SU-DHL-6 (cell line): Measurements from ENCODE around the gene POLR2E.
A peak's percentile ranks its signal among the peaks of the same experiment; 100 is the strongest.

Experiments used
- H2AFZ ChIP-seq: fragments of 200-600 bp; sonication (generic); 2 replicates; pipeline ENCODE4 v1.6.1; 2014; ENCODE audit warnings: low read depth, mild to moderate bottlenecking, moderate library complexity, mixed read lengths, antibody characterized with exemption, low read length; ENCODE audit not compliant: severe bottlenecking
- H3F3A ChIP-seq: fragments of 200-600 bp; shearing (Covaris generic); 2 replicates; pipeline ENCODE4 v1.6.0; 2016; ENCODE audit warnings: antibody characterized with exemption, mild to moderate bottlenecking; ENCODE audit not compliant: insufficient read depth
- H3K27ac ChIP-seq: fragments of 200-600 bp; sonication (generic); 2 replicates; pipeline ENCODE4 v1.5.1; 2016; ENCODE audit warnings: low read depth, mild to moderate bottlenecking, low read length, moderate library complexity, mixed read lengths
- H3K27me3 ChIP-seq: fragments of 200-600 bp; sonication (generic), shearing (Covaris generic); 2 replicates; pipeline ENCODE4 v1.6.0; 2014; ENCODE audit warnings: mild to moderate bottlenecking, low read length
- H3K36me3 ChIP-seq: fragments of 200-600 bp; sonication (generic); 2 replicates; pipeline ENCODE4 v1.6.1; 2014; ENCODE audit warnings: mild to moderate bottlenecking, low read length, mixed read lengths
- H3K4me2 ChIP-seq: fragments of 300-600, 200-600 bp; shearing (Covaris generic), sonication (generic); 2 replicates; pipeline ENCODE4 v1.6.0; 2014; ENCODE audit warnings: low read length, low read depth, mild to moderate bottlenecking; ENCODE audit not compliant: poor library complexity, severe bottlenecking
- H3K4me3 ChIP-seq: fragments of 200-600 bp; sonication (generic); 2 replicates; pipeline ENCODE4 v1.5.1; 2014; ENCODE audit warnings: antibody characterized with exemption, low read length, mild to moderate bottlenecking, mixed read lengths; ENCODE audit not compliant: insufficient read depth, poor library complexity, severe bottlenecking
- H3K79me2 ChIP-seq: fragments of 200-600 bp; sonication (generic); 2 replicates; pipeline ENCODE4 v1.6.1; 2014; ENCODE audit warnings: mild to moderate bottlenecking, low read length, moderate library complexity; ENCODE audit not compliant: insufficient read depth
- H3K9ac ChIP-seq: fragments of 200-600 bp; sonication (generic); 2 replicates; pipeline ENCODE4 v1.7.0; 2014; ENCODE audit warnings: mild to moderate bottlenecking, low read length
- H3K9me2 ChIP-seq: fragments of 200-600 bp; sonication (generic); replicated peaks from 2 replicates; pipeline ENCODE4 v1.6.1; 2014; ENCODE audit warnings: low read length; ENCODE audit not compliant: insufficient read depth
- H3K9me3 ChIP-seq: fragments of 200-600 bp; sonication (generic); 2 replicates; pipeline ENCODE4 v1.6.1; 2014; ENCODE audit warnings: low read length, mixed read lengths; ENCODE audit not compliant: insufficient read depth
- H4K20me1 ChIP-seq: fragments of 200-600 bp; sonication (generic); 2 replicates; pipeline ENCODE4 v1.6.1; 2014; ENCODE audit warnings: low read depth, mild to moderate bottlenecking, antibody characterized with exemption, low read length, moderate library complexity, mixed read lengths
- CTCF ChIP-seq: fragments of 200-600 bp; sonication (generic); IDR thresholded peaks from one replicate; pipeline ENCODE4 v1.5.1; 2017; ENCODE audit warnings: antibody characterized with exemption, mild to moderate bottlenecking, low read length, moderate library complexity; ENCODE audit not compliant: insufficient read depth, poor library complexity, severe bottlenecking
- EZH2phosphoT487 ChIP-seq: fragments of 200-600 bp; sonication (generic), shearing (Covaris generic); conservative IDR thresholded peaks from 2 replicates; pipeline ENCODE4 v1.6.1; 2018; ENCODE audit warnings: mild to moderate bottlenecking, antibody characterized with exemption, low read length, moderate library complexity, mixed read lengths

POLR2E gene

GRCh38 chr19:1070931-1071791 lies 24.0 kb downstream of the POLR2E start:
- Histone ChIP-seq H3K27me3 (no peaks in the 10 kb centered on the region), H4K20me1 (no peaks in the 10 kb centered on the region), H3K27ac (no peak overlapping the region), H3K9ac (no peak overlapping the region), H3K36me3 (peaks cover 6% of the 10 kb centered on the region), H3K4me2 (no peak overlapping the region), H3K79me2 (peaks cover 21% of the 10 kb centered on the region), H2AFZ (no peak overlapping the region), H3K9me2 (no peaks in the 10 kb centered on the region), H3K4me3 (no peak overlapping the region), H3F3A (peaks cover 48% of the 10 kb centered on the region), H3K9me3 (no peaks in the 10 kb centered on the region)
- no peak for TF ChIP-seq EZH2phosphoT487
- no peak for TF ChIP-seq CTCF

- H3K9me2 ChIP-seq, result no peaks in the 10 kb centered on the region
- H3K9me3 ChIP-seq, result no peaks in the 10 kb centered on the region
- no peak overlapping the region for H3K4me2 ChIP-seq
- no peak overlapping the region for H2AFZ ChIP-seq
- H3K4me3 ChIP-seq, result no peak overlapping the region
- H3K36me3 ChIP-seq, result no peaks in the 10 kb centered on the region; the same call in 1 of the 2 replicates
- no peak overlapping the region for H3K9ac ChIP-seq
- TF ChIP-seq CTCF (no peak), EZH2phosphoT487 (no peak)
- peaks cover 21% of the 10 kb centered on the region for H3K79me2 ChIP-seq
- no peaks in the 10 kb centered on the region for H3K27me3 ChIP-seq
- peaks cover 43% of the 10 kb centered on the region for H3F3A ChIP-seq
- H4K20me1 ChIP-seq, result no peaks in the 10 kb centered on the region
- no peak overlapping the region for H3K27ac ChIP-seq
Observed at GRCh38 chr19:1070576-1070930, 24.6 kb downstream of the POLR2E start.

GRCh38 chr19:1069009-1069779 lies 26.0 kb downstream of the POLR2E start:
- peak overlapping the region; percentile 88 for H3K4me3 ChIP-seq
- H3F3A ChIP-seq, result peaks cover 42% of the 10 kb centered on the region
- TF ChIP-seq CTCF (no peak), EZH2phosphoT487 (no peak)
- peaks cover 21% of the 10 kb centered on the region for H3K79me2 ChIP-seq
- H3K27me3 ChIP-seq, result no peaks in the 10 kb centered on the region
- H3K9me3 ChIP-seq, result no peaks in the 10 kb centered on the region
- H3K36me3 ChIP-seq, result no peaks in the 10 kb centered on the region
- peak overlapping the region; percentile 89 for H3K27ac ChIP-seq
- H2AFZ ChIP-seq, result no peak overlapping the region
- H3K4me2 ChIP-seq, result peak overlapping the region; percentile 74
- H4K20me1 ChIP-seq, result no peaks in the 10 kb centered on the region
- H3K9ac ChIP-seq, result peak overlapping the region; percentile 96
- no peaks in the 10 kb centered on the region for H3K9me2 ChIP-seq
